RWPE2 (cell line): ENCODE data around the gene NBEAL2.

Source experiments
- ATAC-seq: fragments of 200-7000 bp; cut with Tn5 transposase; 3 replicates; pipeline ENCODE4 v1.9.1; 2021; ENCODE audit warnings: low read depth
- DNase-seq: peaks from one replicate; pipeline ENCODE4 v3.0.0-alpha.2; 2020; ENCODE audit warnings: low spot score
- H3K27ac ChIP-seq: fragments of 450-650 bp; 2 replicates; pipeline ENCODE4 v1.5.1; 2017; ENCODE audit warnings: mild to moderate bottlenecking; ENCODE audit not compliant: poor library complexity, severe bottlenecking
- H3K27me3 ChIP-seq: fragments of 250-450 bp; sonication (Bioruptor Pico); 2 replicates; pipeline ENCODE4 v1.5.1; 2021; ENCODE audit warnings: mild to moderate bottlenecking, moderate library complexity; ENCODE audit not compliant: insufficient read depth, poor library complexity, severe bottlenecking
- H3K36me3 ChIP-seq: fragments of 250-450 bp; sonication (Bioruptor Pico); 2 replicates; pipeline ENCODE4 v1.5.1; 2020; ENCODE audit warnings: low read depth, mild to moderate bottlenecking, moderate library complexity
- H3K4me1 ChIP-seq: fragments of 250-450 bp; sonication (Bioruptor Pico); 2 replicates; pipeline ENCODE4 v1.5.1; 2021; ENCODE audit warnings: mild to moderate bottlenecking, moderate library complexity; ENCODE audit not compliant: insufficient read depth, poor library complexity, severe bottlenecking
- H3K4me3 ChIP-seq: fragments of 250-450 bp; sonication (Bioruptor Pico); 2 replicates; pipeline ENCODE4 v1.5.1; 2021; ENCODE audit warnings: mild to moderate bottlenecking, moderate library complexity; ENCODE audit not compliant: severe bottlenecking
- H3K9me3 ChIP-seq: fragments of 250-450 bp; sonication (Bioruptor Pico); 2 replicates; pipeline ENCODE4 v1.5.1; 2021; ENCODE audit warnings: mild to moderate bottlenecking, moderate library complexity; ENCODE audit not compliant: severe bottlenecking
- CTCF ChIP-seq: fragments of 450-650 bp; IDR thresholded peaks from one replicate; pipeline ENCODE4 v1.5.1; 2017; ENCODE audit warnings: mild to moderate bottlenecking, moderate library complexity; ENCODE audit not compliant: poor library complexity, severe bottlenecking

The NBEAL2 gene

GRCh38 chr3:46957092-46957820, 22.2 kb upstream of the NBEAL2 start:
- no peak for TF ChIP-seq CTCF
- H3K27me3 ChIP-seq = no peaks in the 10 kb centered on the region
- DNase-seq (no peak), ATAC-seq (no peak)
- H3K9me3 ChIP-seq = no peaks in the 10 kb centered on the region
- peaks cover 21% of the 10 kb centered on the region for H3K4me1 ChIP-seq
- peaks cover 12% of the 10 kb centered on the region for H3K36me3 ChIP-seq
- no peak overlapping the region for H3K27ac ChIP-seq
- H3K4me3 ChIP-seq = no peak overlapping the region

GRCh38 chr3:46958467-46959160, 20.9 kb upstream of the NBEAL2 start:
- ATAC-seq (no peak), DNase-seq (no peak)
- H3K27me3 ChIP-seq = no peaks in the 10 kb centered on the region
- H3K9me3 ChIP-seq = no peaks in the 10 kb centered on the region
- peaks cover 17% of the 10 kb centered on the region for H3K36me3 ChIP-seq
- no peak overlapping the region for H3K4me3 ChIP-seq
- H3K4me1 ChIP-seq = peaks cover 26% of the 10 kb centered on the region
- H3K27ac ChIP-seq = peak overlapping the region; percentile 53
- TF ChIP-seq CTCF = no peak

- no peak for TF ChIP-seq CTCF
- H3K27ac ChIP-seq = peak overlapping the region; percentile 53
- H3K27me3 ChIP-seq = no peaks in the 10 kb centered on the region
- no peaks in the 10 kb centered on the region for H3K9me3 ChIP-seq
- no peak overlapping the region for H3K4me3 ChIP-seq
- DNase-seq (no peak), ATAC-seq (no peak)
- peaks cover 26% of the 10 kb centered on the region for H3K4me1 ChIP-seq
- peaks cover 17% of the 10 kb centered on the region for H3K36me3 ChIP-seq
Observed at GRCh38 chr3:46959161-46959511, 20.3 kb upstream of the NBEAL2 start.

- H3K4me1 ChIP-seq = peaks cover 26% of the 10 kb centered on the region
- DNase-seq (no peak), ATAC-seq (peak; percentile 93)
- no peak for TF ChIP-seq CTCF
- H3K4me3 ChIP-seq = no peak overlapping the region
- no peaks in the 10 kb centered on the region for H3K27me3 ChIP-seq
- no peaks in the 10 kb centered on the region for H3K9me3 ChIP-seq
- H3K27ac ChIP-seq = peak overlapping the region; percentile 53
- peaks cover 22% of the 10 kb centered on the region for H3K36me3 ChIP-seq
Observed at GRCh38 chr3:46960081-46960701, 19.3 kb upstream of the NBEAL2 start.
